Esophagus muscularis mucosa (tissue), 3 donors: ENCODE results near the gene PEPD.

Experiments used
- CTCF ChIP-seq, 3 experiments: fragments of 200-600 bp in 2 of 3; fragments of 450-650 bp in 1 of 3; sonication (generic) in 2 of 3; IDR thresholded peaks; one replicate each; pipeline ENCODE4 v1.5.1; 2017 to 2019; ENCODE audit warnings: antibody characterized with exemption in 3 of 3, mild to moderate bottlenecking in 2 of 3, moderate library complexity in 1 of 3
- POLR2A ChIP-seq: fragments of 450-650 bp; IDR thresholded peaks from one replicate; pipeline ENCODE4 v1.6.1; 2017; ENCODE audit warnings: antibody characterized with exemption, moderate library complexity, mild to moderate bottlenecking, low read depth
- POLR2AphosphoS5 ChIP-seq, 2 donors: sonication (generic); formaldehyde crosslinking; IDR thresholded peaks; one replicate each; pipeline ENCODE4 v1.6.1; 2017; ENCODE audit warnings: antibody characterized with exemption in 2 of 2

GRCh38 chr19:33340991-33341390, 180.6 kb downstream of the PEPD start:
- TF ChIP-seq POLR2A (no peak), CTCF (IDR thresholded peaks at IDR 0.05) (no peak), POLR2AphosphoS5 (IDR thresholded peaks at IDR 0.05) (no peak)
